HUES6 (cell line): Measurements from ENCODE around the gene TNNT1.
"Not testable (repeated sequence)": the region's sequence is repeated elsewhere in the genome, so short reads cannot be mapped to it uniquely, and the experiment has no call there.

ENCODE experiments used
- H3K27ac ChIP-seq: 2 replicates; pipeline ENCODE4 v1.7.0; 2013; ENCODE audit warnings: low read depth, mild to moderate bottlenecking, low read length, inconsistent platforms
- H3K27me3 ChIP-seq: 2 replicates; pipeline ENCODE4 v1.6.1; 2013; ENCODE audit warnings: low read length; ENCODE audit not compliant: control insufficient read depth, insufficient read depth
- H3K36me3 ChIP-seq: 2 replicates; pipeline ENCODE4 v1.6.1; 2013; ENCODE audit warnings: low read length; ENCODE audit not compliant: control insufficient read depth, insufficient read depth
- H3K4me1 ChIP-seq: 2 replicates; pipeline ENCODE4 v1.6.1; 2013; ENCODE audit warnings: low read length; ENCODE audit not compliant: control insufficient read depth, insufficient read depth
- H3K4me3 ChIP-seq: 2 replicates; pipeline ENCODE4 v1.5.1; 2013; ENCODE audit warnings: low read depth, low read length
- H3K9ac ChIP-seq: one replicate; pipeline ENCODE4 v1.6.1; 2013; ENCODE audit warnings: mild to moderate bottlenecking, low read length
- H3K9me3 ChIP-seq: 2 replicates; pipeline ENCODE4 v1.6.1; 2013; ENCODE audit warnings: low read depth, low read length; ENCODE audit not compliant: control insufficient read depth, insufficient read depth

TNNT1 gene

GRCh38 chr19:55156202-55157063, 7.4 kb upstream of the TNNT1 start:
- Histone ChIP-seq H3K4me1 (peaks cover 25% of the 10 kb centered on the region), H3K27me3 (peaks cover 16% of the 10 kb centered on the region), H3K36me3 (peaks cover 6% of the 10 kb centered on the region), H3K9me3 (no peaks in the 10 kb centered on the region), H3K9ac (no peak overlapping the region), H3K27ac (no peak overlapping the region), H3K4me3 (peak overlapping the region; percentile 62)

DNA sequence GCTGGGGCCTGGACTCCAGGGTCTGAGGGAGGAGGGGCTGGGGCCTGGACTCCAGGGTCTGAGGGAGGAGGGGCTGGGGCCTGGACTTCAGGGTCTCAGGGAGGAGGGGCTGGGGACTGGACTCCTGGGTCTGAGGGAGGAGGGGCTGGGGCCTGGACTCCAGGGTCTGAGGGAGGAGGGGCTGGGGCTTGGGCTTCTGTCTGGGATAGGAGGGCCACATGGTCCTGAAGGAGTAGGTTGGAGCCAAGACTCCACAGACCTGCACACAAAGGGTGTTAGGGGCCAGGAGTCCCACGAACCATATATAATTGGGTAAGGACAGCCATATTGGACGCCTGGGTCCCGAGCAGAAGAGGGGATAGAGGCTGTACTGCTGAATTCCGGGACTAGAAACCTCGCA, 6.8 kb upstream of the TNNT1 start:
- Histone ChIP-seq H3K4me1 (peaks cover 25% of the 10 kb centered on the region), H3K4me3 (peak overlapping the region; percentile 62)
- not testable (repeated sequence) for H3K9ac ChIP-seq, H3K9me3 ChIP-seq, H3K36me3 ChIP-seq, H3K27ac ChIP-seq, H3K27me3 ChIP-seq

DNA sequence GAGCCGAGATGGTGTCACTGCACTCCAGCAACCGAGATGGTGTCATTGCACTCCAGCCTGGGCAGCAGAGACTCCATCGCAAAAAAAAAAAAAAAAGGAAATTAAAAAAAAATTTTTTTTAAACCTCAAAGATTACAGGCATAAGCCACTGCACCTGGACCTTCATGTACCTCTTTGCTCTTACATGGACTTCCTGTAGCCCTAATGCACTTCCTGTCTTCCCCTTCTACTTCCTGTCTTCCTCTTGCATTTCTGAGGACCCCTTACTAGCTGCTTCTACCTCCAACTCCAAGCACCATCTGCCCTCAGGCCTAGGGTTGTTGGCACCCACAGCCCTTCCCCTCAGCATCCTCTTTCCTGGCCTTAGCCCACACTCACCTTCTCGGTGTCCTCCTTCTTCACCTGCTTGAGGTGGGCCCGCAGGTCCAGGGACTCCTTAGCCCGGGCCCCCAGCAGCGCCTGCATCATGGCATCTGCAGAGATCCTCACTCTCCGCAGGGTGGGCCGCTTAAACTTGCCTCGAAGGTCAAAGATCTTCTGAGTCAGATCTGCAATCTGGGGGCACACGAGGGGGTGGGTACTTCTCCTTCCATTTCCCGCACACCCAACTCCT, 4.8 kb upstream of the TNNT1 start:
- H3K4me1 ChIP-seq: peaks cover 24% of the 10 kb centered on the region
- no peak overlapping the region for H3K9ac ChIP-seq
- peaks cover 6% of the 10 kb centered on the region for H3K36me3 ChIP-seq
- H3K9me3 ChIP-seq: no peaks in the 10 kb centered on the region
- H3K27ac ChIP-seq: no peak overlapping the region
- no peak overlapping the region for H3K4me3 ChIP-seq
- H3K27me3 ChIP-seq: peaks cover 10% of the 10 kb centered on the region

DNA sequence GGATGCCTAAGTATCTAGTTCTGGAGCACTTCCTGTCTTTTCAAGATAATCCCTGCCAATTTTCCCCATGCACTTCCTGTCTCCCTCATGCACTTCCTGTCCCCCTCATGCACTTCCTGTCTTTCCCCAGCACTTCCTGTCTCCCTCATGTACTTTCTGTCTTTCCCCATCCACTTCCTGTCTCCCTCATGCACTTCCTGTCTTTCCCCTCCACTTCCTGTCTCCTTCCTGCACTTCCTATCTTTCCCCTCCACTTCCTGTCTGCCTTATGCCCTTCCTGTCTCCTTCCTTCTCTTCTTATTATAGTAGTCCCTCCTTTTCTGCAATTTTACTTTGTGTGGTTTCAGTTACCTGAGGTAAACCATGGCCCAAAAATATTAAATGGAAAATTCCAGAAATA, 3.0 kb upstream of the TNNT1 start:
- no peak overlapping the region for H3K4me3 ChIP-seq
- H3K27me3 ChIP-seq: peaks cover 1% of the 10 kb centered on the region; the same call in 1 of the 2 replicates
- H3K9ac ChIP-seq: no peak overlapping the region
- H3K36me3 ChIP-seq: peaks cover 6% of the 10 kb centered on the region
- H3K4me1 ChIP-seq: peaks cover 26% of the 10 kb centered on the region
- H3K9me3 ChIP-seq: no peaks in the 10 kb centered on the region
- no peak overlapping the region for H3K27ac ChIP-seq

- peak overlapping the region; percentile 74; the same call in 1 of the 2 replicates for H3K4me3 ChIP-seq
- no peak overlapping the region for H3K27ac ChIP-seq
- peaks cover 12% of the 10 kb centered on the region for H3K36me3 ChIP-seq
- no peaks in the 10 kb centered on the region for H3K27me3 ChIP-seq
- peaks cover 26% of the 10 kb centered on the region for H3K4me1 ChIP-seq
- no peaks in the 10 kb centered on the region for H3K9me3 ChIP-seq
- H3K9ac ChIP-seq: no peak overlapping the region
Observed at GRCh38 chr19:55147545-55148251, 1.3 kb downstream of the TNNT1 start.

GRCh38 chr19:55146705-55147273, 2.2 kb downstream of the TNNT1 start:
- Histone ChIP-seq H3K36me3 (peaks cover 8% of the 10 kb centered on the region), H3K27me3 (no peaks in the 10 kb centered on the region), H3K4me1 (peaks cover 26% of the 10 kb centered on the region), H3K27ac (peak overlapping the region; percentile 50; the same call in 1 of the 2 replicates), H3K9me3 (no peaks in the 10 kb centered on the region), H3K4me3 (peak overlapping the region; percentile 74), H3K9ac (no peak overlapping the region)

GRCh38 chr19:55146078-55146704, 2.8 kb downstream of the TNNT1 start:
- Histone ChIP-seq H3K4me3 (peak overlapping the region; percentile 74), H3K27ac (no peak overlapping the region), H3K36me3 (peaks cover 8% of the 10 kb centered on the region), H3K27me3 (no peaks in the 10 kb centered on the region), H3K9ac (no peak overlapping the region), H3K9me3 (no peaks in the 10 kb centered on the region), H3K4me1 (peaks cover 26% of the 10 kb centered on the region)

DNA sequence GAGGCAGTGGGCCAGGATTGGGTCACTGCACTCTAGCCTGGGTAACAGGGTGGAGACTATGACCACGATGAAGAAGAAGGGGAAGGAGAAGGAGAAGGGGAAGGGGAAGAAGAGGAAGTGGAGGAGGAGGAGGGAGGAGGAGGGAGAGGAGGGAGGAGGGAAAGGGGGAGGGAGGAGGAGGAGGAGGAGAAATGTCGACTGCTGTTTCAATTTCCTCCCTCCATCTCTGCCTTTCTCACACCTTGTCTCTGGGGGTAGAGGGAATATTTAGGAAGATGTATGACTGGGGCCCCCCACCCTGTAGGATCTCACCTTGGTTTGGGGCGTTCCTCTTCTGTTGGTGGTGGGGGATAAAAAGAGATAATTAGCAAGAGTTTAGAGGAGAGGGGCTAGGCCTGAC, 3.8 kb downstream of the TNNT1 start:
- Histone ChIP-seq H3K9me3 (no peaks in the 10 kb centered on the region), H3K4me3 (peak overlapping the region; percentile 40; the same call in 1 of the 2 replicates), H3K27me3 (no peaks in the 10 kb centered on the region), H3K27ac (no peak overlapping the region), H3K4me1 (peaks cover 28% of the 10 kb centered on the region), H3K36me3 (peaks cover 8% of the 10 kb centered on the region), H3K9ac (no peak overlapping the region)

DNA sequence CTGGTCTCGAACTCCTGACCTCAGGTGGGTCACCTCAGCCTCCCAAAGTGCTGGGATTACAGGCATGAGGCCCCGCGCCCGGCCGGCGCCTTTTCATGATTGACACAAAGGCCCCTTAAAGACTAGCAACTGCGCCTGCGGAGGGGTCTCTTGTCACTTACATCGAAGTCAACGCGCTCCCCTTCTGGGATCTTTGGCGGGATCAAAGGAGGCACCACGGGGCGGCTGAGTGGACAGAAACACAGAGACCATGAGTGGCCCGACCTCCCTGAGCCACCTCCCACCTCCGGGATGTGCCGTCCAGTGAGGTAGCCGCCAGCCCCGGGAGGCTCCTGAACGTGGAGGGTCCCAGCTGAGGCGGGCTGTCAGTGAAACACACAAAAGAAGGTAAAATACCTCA, 7.3 kb downstream of the TNNT1 start:
- Histone ChIP-seq H3K9ac (no peak overlapping the region), H3K36me3 (peaks cover 15% of the 10 kb centered on the region), H3K9me3 (no peaks in the 10 kb centered on the region), H3K4me3 (peak overlapping the region; percentile 38; the same call in 1 of the 2 replicates), H3K4me1 (peaks cover 4% of the 10 kb centered on the region), H3K27me3 (no peaks in the 10 kb centered on the region), H3K27ac (no peak overlapping the region)

- Histone ChIP-seq H3K9ac (no peak overlapping the region), H3K4me3 (no peak overlapping the region), H3K36me3 (peaks cover 11% of the 10 kb centered on the region), H3K27ac (no peak overlapping the region), H3K27me3 (no peaks in the 10 kb centered on the region), H3K4me1 (peaks cover 4% of the 10 kb centered on the region), H3K9me3 (no peaks in the 10 kb centered on the region)
Observed at GRCh38 chr19:55137915-55138314, 11.1 kb downstream of the TNNT1 start.
